Parathyroid adenoma (tissue), 2 donors: ENCODE results near the gene BSPRY.
"Not testable (repeated sequence)": the region's sequence is repeated elsewhere in the genome, so short reads cannot be mapped to it uniquely, and the experiment has no call there.

Experiments
- H2AFZ ChIP-seq: fragments of 300-600 bp; sonication (generic); one replicate; pipeline ENCODE4 v1.7.0; 2017; ENCODE audit warnings: antibody characterized with exemption, mild to moderate bottlenecking
- H3K27ac ChIP-seq: fragments of 300-600 bp; sonication (generic); one replicate; pipeline ENCODE4 v1.7.0; 2017
- H3K27me3 ChIP-seq: fragments of 300-600 bp; sonication (generic); one replicate; pipeline ENCODE4 v1.7.0; 2017; ENCODE audit warnings: low read length; ENCODE audit not compliant: control insufficient read depth, insufficient read depth
- H3K36me3 ChIP-seq: fragments of 300-600 bp; sonication (generic); one replicate; pipeline ENCODE4 v1.7.0; 2017; ENCODE audit warnings: low read length; ENCODE audit not compliant: control insufficient read depth, insufficient read depth
- H3K4me1 ChIP-seq: fragments of 300-600 bp; sonication (generic); one replicate; pipeline ENCODE4 v1.7.0; 2017; ENCODE audit warnings: control low read depth
- H3K4me2 ChIP-seq: fragments of 300-600 bp; sonication (generic); one replicate; pipeline ENCODE4 v1.7.0; 2017; ENCODE audit warnings: low read length
- H3K4me3 ChIP-seq: fragments of 300-600 bp; sonication (generic); one replicate; pipeline ENCODE4 v1.7.0; 2017; ENCODE audit warnings: low read depth, low read length
- H3K79me2 ChIP-seq: fragments of 300-600 bp; sonication (generic); one replicate; pipeline ENCODE4 v1.7.0; 2017; ENCODE audit warnings: control low read depth
- H3K9ac ChIP-seq: fragments of 300-600 bp; sonication (generic); one replicate; pipeline ENCODE4 v1.7.0; 2017; ENCODE audit warnings: mild to moderate bottlenecking
- H3K9me3 ChIP-seq: fragments of 300-600 bp; sonication (generic); one replicate; pipeline ENCODE4 v1.7.0; 2017; ENCODE audit warnings: low read length; ENCODE audit not compliant: control insufficient read depth
- TF ChIP-seq, protein P1 (sequence below): fragments of 300-600 bp; sonication (generic); IDR thresholded peaks from one replicate; pipeline ENCODE4 v1.7.0; 2017; ENCODE audit warnings: antibody characterized with exemption, mild to moderate bottlenecking
- donor health status: primary hyperparathyroidism.

The BSPRY gene

DNA sequence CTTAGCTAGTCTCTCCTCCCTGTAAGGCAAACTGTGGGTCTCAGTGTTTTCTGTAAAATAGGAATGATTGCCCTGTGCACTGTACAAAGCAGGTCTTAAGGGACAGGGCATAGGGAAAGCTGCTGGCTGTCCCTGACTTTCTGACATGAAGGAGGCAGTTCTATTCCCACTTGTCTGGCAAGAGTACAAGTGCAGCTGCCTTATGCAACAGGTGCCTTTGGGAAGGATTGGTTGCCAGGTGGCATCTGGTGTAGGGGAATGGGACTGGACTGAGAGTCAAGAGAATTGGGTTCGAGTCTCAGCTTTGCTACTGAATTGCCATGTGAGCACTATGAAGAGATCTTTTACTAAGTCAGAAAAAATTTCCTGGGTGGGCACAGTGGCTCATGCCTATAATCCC is 10.0 kb downstream of the BSPRY start:
- TF ChIP-seq, protein P1, sequence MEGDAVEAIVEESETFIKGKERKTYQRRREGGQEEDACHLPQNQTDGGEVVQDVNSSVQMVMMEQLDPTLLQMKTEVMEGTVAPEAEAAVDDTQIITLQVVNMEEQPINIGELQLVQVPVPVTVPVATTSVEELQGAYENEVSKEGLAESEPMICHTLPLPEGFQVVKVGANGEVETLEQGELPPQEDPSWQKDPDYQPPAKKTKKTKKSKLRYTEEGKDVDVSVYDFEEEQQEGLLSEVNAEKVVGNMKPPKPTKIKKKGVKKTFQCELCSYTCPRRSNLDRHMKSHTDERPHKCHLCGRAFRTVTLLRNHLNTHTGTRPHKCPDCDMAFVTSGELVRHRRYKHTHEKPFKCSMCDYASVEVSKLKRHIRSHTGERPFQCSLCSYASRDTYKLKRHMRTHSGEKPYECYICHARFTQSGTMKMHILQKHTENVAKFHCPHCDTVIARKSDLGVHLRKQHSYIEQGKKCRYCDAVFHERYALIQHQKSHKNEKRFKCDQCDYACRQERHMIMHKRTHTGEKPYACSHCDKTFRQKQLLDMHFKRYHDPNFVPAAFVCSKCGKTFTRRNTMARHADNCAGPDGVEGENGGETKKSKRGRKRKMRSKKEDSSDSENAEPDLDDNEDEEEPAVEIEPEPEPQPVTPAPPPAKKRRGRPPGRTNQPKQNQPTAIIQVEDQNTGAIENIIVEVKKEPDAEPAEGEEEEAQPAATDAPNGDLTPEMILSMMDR, result no peak
- Histone ChIP-seq H3K79me2 (no peaks in the 10 kb centered on the region), H3K9me3 (no peaks in the 10 kb centered on the region), H3K36me3 (peaks cover 3% of the 10 kb centered on the region), H3K4me1 (peaks cover 49% of the 10 kb centered on the region), H3K4me2 (peak overlapping the region; percentile 3), H3K27me3 (no peaks in the 10 kb centered on the region), H3K27ac (peak overlapping the region; percentile 95), H3K9ac (no peak overlapping the region), H2AFZ (no peak overlapping the region), H3K4me3 (no peak overlapping the region)

- Histone ChIP-seq H3K36me3 (peaks cover 3% of the 10 kb centered on the region), H3K4me2 (peak overlapping the region; percentile 25)
These were observed 11.0 kb downstream of the BSPRY start for GRCh38 chr9:113360242-113360842.

DNA sequence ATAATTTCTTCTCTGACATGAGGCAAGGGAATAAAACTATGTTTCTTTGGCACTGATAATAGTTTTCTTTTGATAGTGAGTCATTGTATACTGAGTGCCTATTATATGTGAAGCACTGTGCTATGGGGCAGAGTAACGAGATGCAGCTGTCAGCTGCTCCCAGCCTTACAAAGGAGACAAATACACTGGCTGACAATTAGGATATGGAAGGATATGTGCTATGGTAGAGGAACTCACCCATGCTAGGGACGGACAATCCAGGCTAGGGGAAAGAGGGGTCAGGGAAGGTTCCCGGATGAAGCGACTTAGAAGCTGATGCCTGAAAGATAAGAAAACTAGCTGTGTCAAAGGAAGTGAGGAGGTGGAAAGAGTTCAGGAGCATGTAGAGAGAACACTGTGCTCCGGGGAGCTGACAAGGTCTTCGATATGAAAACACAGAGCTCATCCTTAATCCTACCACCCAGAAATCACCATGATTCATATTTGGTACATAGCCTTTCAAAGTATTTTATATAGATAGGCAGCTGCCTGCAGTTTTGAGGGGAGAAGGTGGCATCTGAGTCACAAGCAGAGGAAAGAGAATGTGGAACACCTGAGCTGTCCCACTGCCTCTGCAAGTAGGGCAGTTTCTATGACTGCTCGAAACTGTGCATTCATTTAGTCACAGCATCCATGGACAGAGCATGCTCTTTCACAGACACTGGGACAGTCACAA is 12.1 kb downstream of the BSPRY start:
- Histone ChIP-seq H3K9me3 (no peaks in the 10 kb centered on the region), H3K79me2 (no peaks in the 10 kb centered on the region), H3K4me1 (peaks cover 49% of the 10 kb centered on the region), H3K27ac (peak overlapping the region; percentile 95), H2AFZ (no peak overlapping the region), H3K9ac (no peak overlapping the region), H3K4me3 (peak overlapping the region; percentile 27), H3K27me3 (no peaks in the 10 kb centered on the region), H3K36me3 (peaks cover 3% of the 10 kb centered on the region), H3K4me2 (peak overlapping the region; percentile 47)
- TF ChIP-seq, protein P1, result no peak

More at GRCh38 chr9:113360242-113360842, 11.0 kb downstream of the BSPRY start:
- no peaks in the 10 kb centered on the region for H3K9me3 ChIP-seq
- H2AFZ ChIP-seq, result no peak overlapping the region
- H3K27ac ChIP-seq, result peak overlapping the region; percentile 95
- peak overlapping the region; percentile 27 for H3K4me3 ChIP-seq
- TF ChIP-seq, protein P1, result no peak
- H3K79me2 ChIP-seq, result no peaks in the 10 kb centered on the region
- H3K27me3 ChIP-seq, result no peaks in the 10 kb centered on the region
- H3K9ac ChIP-seq, result no peak overlapping the region
- H3K4me1 ChIP-seq, result peaks cover 46% of the 10 kb centered on the region

DNA sequence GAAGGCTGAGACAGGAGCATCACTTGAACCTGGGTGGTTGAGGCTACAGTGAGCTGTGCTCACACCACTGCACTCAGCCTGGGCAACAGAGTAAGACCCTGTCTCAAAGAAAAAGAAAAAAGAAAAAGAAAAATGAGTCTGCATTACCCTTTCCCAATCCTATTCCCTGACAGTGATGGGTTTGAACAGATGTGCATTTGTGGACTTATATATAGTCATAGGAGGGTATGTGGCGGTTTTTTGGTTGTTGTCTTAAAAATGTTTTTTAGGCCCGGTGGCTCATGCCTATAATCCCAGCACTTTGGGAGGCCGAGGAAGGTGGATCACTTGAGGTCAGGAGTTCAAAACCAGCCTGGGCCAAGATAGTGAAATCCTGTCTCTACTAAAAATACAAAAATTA is 14.0 kb downstream of the BSPRY start:
- peaks cover 54% of the 10 kb centered on the region for H3K4me1 ChIP-seq
- H2AFZ ChIP-seq, result no peak overlapping the region
- H3K4me3 ChIP-seq, result no peak overlapping the region
- H3K9me3 ChIP-seq, result no peaks in the 10 kb centered on the region
- peak overlapping the region; percentile 95 for H3K27ac ChIP-seq
- TF ChIP-seq, protein P1, result no peak
- no peak overlapping the region for H3K4me2 ChIP-seq
- no peaks in the 10 kb centered on the region for H3K27me3 ChIP-seq
- no peaks in the 10 kb centered on the region for H3K79me2 ChIP-seq
- H3K36me3 ChIP-seq, result peaks cover 3% of the 10 kb centered on the region
- no peak overlapping the region for H3K9ac ChIP-seq

DNA sequence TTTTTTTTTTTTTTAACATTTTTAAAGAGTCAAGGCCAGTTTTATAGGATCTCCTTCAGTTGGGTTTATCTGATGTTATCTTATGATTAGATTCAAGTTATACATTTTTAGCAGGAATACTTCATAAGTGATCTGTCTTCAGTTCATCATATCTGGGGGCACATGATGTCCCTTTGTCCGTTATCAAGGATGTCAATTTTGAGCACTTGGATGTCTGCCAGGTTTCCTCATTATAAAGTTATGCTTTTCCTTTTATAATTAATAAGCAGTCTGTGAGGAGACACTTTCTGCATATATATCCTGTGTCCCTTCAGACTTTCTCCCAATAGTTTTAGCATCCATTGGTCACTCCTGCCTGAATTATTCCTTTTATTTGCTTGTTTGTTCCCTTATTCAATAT is 15.6 kb downstream of the BSPRY start:
- H3K36me3 ChIP-seq, result peaks cover 3% of the 10 kb centered on the region

DNA sequence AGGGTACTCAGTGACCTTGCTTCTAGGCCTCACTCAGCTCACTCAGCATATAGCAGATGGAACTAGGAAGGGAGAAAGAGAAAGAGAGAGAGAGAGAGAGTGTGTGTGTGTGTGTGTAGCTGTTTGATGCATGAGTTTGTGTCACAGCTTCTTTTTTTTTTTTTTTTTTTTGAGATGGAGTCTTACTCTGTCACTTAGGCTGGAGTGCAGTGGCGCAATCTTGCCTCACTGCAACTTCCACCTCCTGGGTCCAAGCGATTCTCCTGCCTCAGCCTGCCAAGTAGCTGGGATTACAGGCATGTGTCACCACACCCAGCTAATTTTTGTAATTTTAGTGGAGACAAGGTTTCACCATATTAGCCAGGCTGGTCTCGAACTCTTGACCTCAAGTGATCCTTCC is 16.3 kb downstream of the BSPRY start:
- not testable (repeated sequence) for H2AFZ ChIP-seq, H3K36me3 ChIP-seq, H3K4me2 ChIP-seq, H3K9ac ChIP-seq, H3K4me3 ChIP-seq, H3K79me2 ChIP-seq, H3K9me3 ChIP-seq, H3K27me3 ChIP-seq
- Histone ChIP-seq H3K4me1 (peaks cover 45% of the 10 kb centered on the region), H3K27ac (peak overlapping the region; percentile 53)

More for the DNA sequence above, 15.6 kb downstream of the BSPRY start:
- no peaks in the 10 kb centered on the region for H3K79me2 ChIP-seq
- H3K4me3 ChIP-seq, result no peak overlapping the region
- H3K4me1 ChIP-seq, result peaks cover 47% of the 10 kb centered on the region
- H3K9me3 ChIP-seq, result no peaks in the 10 kb centered on the region
- H3K9ac ChIP-seq, result no peak overlapping the region
- TF ChIP-seq, protein P1, result no peak
- no peaks in the 10 kb centered on the region for H3K27me3 ChIP-seq
- peak overlapping the region; percentile 53 for H3K27ac ChIP-seq
- H3K4me2 ChIP-seq, result no peak overlapping the region
- H2AFZ ChIP-seq, result no peak overlapping the region
